HCT116 (cell line): Measurements from ENCODE around the gene HDAC7. TPM values are rescaled to one million over a fixed set of nuclear protein-coding genes. Genes with fewer than 3 reads are reported as not detected.

Source experiments
- ATAC-seq: fragments of 200-7000 bp; cut with Tn5 transposase; 2 replicates; pipeline ENCODE4 v1.9.1; 2020; ENCODE audit warnings: mild to moderate bottlenecking, moderate library complexity
- BruUV-seq: library from RNA; stranded (reverse); fragments of 400-500 nt; replicated peaks from 2 replicates; lab custom pipeline; 2021; lab: Mats Ljungman, UMichigan
- CTCF ChIA-PET: fragments of 300-600 bp; sonication (Branson Sonifier 250); formaldehyde crosslinking; loops from one replicate; lab custom pipeline; 2021; ENCODE audit warnings: antibody characterized with exemption; lab: Charles Lee
- POLR2A ChIA-PET: fragments of 300-600, 350-600 bp; sonication (Branson Sonifier 250); formaldehyde crosslinking; loops from one replicate; lab custom pipeline; 2021; ENCODE audit warnings: antibody characterized with exemption; lab: Charles Lee
- RAD21 ChIA-PET, 2 experiments: fragments of 300-600 bp; sonication (Branson Sonifier 250); formaldehyde crosslinking; loops; one replicate each; lab custom pipeline; 2023; ENCODE audit warnings: low total read pairs in 2 of 2; ENCODE audit not compliant: uncharacterized antibody in 2 of 2, unreplicated experiment in 2 of 2, low non-redundant PET in 1 of 2; lab: Charles Lee
- DNase-seq: peaks from one replicate; pipeline ENCODE4 v3.0.0-alpha.2; 2010; ENCODE audit warnings: low read depth, low spot score
- H2AFZ ChIP-seq: fragments of 200-600 bp; shearing (Covaris generic), sonication (generic); 2 replicates; pipeline ENCODE4 v1.6.1; 2017; ENCODE audit warnings: low read depth, mixed run types, mixed read lengths, antibody characterized with exemption, low read length; ENCODE audit not compliant: poor library complexity, severe bottlenecking
- H3K27ac ChIP-seq: 2 replicates; pipeline ENCODE4 v1.5.1; 2012; ENCODE audit warnings: low read depth, low read length
- H3K27me3 ChIP-seq: fragments of 200-600 bp; sonication (generic); 2 replicates; pipeline ENCODE4 v1.6.1; 2016; ENCODE audit warnings: mixed run types, low read length, mixed read lengths; ENCODE audit not compliant: insufficient read depth
- H3K36me3 ChIP-seq, 2 experiments: fragments of 200-500 bp in 1 of 2; fragments of 200-600 bp in 1 of 2; sonication (Bioruptor generic) in 1 of 2; sonication (generic) in 1 of 2; 2 replicates each; pipeline versions ENCODE4 v1.5.1 to v1.6.1; 2014 to 2016; ENCODE audit warnings: low read length in 2 of 2, inconsistent platforms in 1 of 2, mixed read lengths in 1 of 2, mixed run types in 1 of 2; ENCODE audit not compliant: insufficient read depth in 2 of 2, control insufficient read depth in 1 of 2
- H3K4me1 ChIP-seq, 2 experiments: fragments of 200-600 bp in 1 of 2; sonication (generic) in 1 of 2; 2 replicates each; pipeline versions ENCODE4 v1.5.1 to v1.6.1; 2012 to 2017; ENCODE audit warnings: low read length in 2 of 2, inconsistent platforms in 1 of 2, mild to moderate bottlenecking in 1 of 2, mixed read lengths in 1 of 2, mixed run types in 1 of 2, moderate library complexity in 1 of 2; ENCODE audit not compliant: insufficient read depth in 2 of 2, control insufficient read depth in 1 of 2
- H3K4me2 ChIP-seq: fragments of 200-600 bp; sonication (generic); 2 replicates; pipeline ENCODE4 v1.6.1; 2017; ENCODE audit warnings: mixed run types, low read length, mixed read lengths
- H3K4me3 ChIP-seq, 2 experiments: fragments of 200-600 bp in 1 of 2; sonication (generic) in 1 of 2; replicated peaks in 1 of 2; 2 replicates each; pipeline ENCODE4 v1.5.1; 2011 to 2016; ENCODE audit warnings: low read length in 2 of 2, control low read depth in 1 of 2, low read depth in 1 of 2, mild to moderate bottlenecking in 1 of 2, mixed read lengths in 1 of 2, mixed run types in 1 of 2
- H3K79me2 ChIP-seq: fragments of 200-600 bp; sonication (generic); 2 replicates; pipeline ENCODE4 v1.6.1; 2017; ENCODE audit warnings: mild to moderate bottlenecking, mixed run types, low read length, moderate library complexity, mixed read lengths; ENCODE audit not compliant: insufficient read depth
- H3K9ac ChIP-seq: fragments of 200-600 bp; sonication (generic); 2 replicates; pipeline ENCODE4 v1.6.1; 2016; ENCODE audit warnings: low read length, mixed read lengths
- H3K9me2 ChIP-seq: fragments of 200-600 bp; sonication (generic), shearing (Covaris generic); 2 replicates; pipeline ENCODE4 v1.6.1; 2017; ENCODE audit warnings: mixed run types, mild to moderate bottlenecking, moderate library complexity; ENCODE audit not compliant: insufficient read depth
- H3K9me3 ChIP-seq, 2 experiments: fragments of 200-500 bp in 1 of 2; fragments of 200-600 bp in 1 of 2; sonication (Bioruptor generic) in 1 of 2; sonication (generic) in 1 of 2; 2 replicates each; pipeline ENCODE4 v1.6.1; 2014 to 2017; ENCODE audit warnings: low read length in 2 of 2, mixed read lengths in 2 of 2, inconsistent platforms in 1 of 2, low read depth in 1 of 2, mild to moderate bottlenecking in 1 of 2, mixed run types in 1 of 2, moderate library complexity in 1 of 2; ENCODE audit not compliant: control insufficient read depth in 1 of 2, insufficient read depth in 1 of 2
- H4K20me1 ChIP-seq: fragments of 200-600 bp; sonication (generic), shearing (Covaris generic); 2 replicates; pipeline ENCODE4 v1.6.1; 2017; ENCODE audit warnings: mixed run types, mild to moderate bottlenecking, moderate library complexity; ENCODE audit not compliant: insufficient read depth
- ATF3 ChIP-seq: IDR thresholded peaks from 2 replicates; pipeline ENCODE4 v1.6.1; 2012
- ELF1 ChIP-seq: IDR thresholded peaks from 2 replicates; pipeline ENCODE4 v1.6.1; 2012; ENCODE audit warnings: low read depth, borderline replicate concordance
- EZH2 ChIP-seq: fragments of 200-600 bp; sonication (generic); IDR thresholded peaks from 2 replicates; pipeline ENCODE4 v1.6.1; 2017; ENCODE audit warnings: antibody characterized with exemption, mixed run types
- EZH2phosphoT487 ChIP-seq: fragments of 200-600 bp; IDR thresholded peaks from 2 replicates; pipeline ENCODE4 v1.6.1; 2018; ENCODE audit warnings: antibody characterized with exemption, borderline replicate concordance
- JUND ChIP-seq: IDR thresholded peaks from 2 replicates; pipeline ENCODE4 v1.6.1; 2012
- MAX ChIP-seq: IDR thresholded peaks from 2 replicates; pipeline ENCODE4 v1.6.1; 2012
- SIN3A ChIP-seq: IDR thresholded peaks from 2 replicates; pipeline ENCODE4 v1.6.1; 2012; ENCODE audit warnings: low read depth
- SRF ChIP-seq: IDR thresholded peaks from 2 replicates; pipeline ENCODE4 v1.6.1; 2012; ENCODE audit warnings: low read depth
- YY1 ChIP-seq: IDR thresholded peaks from 2 replicates; pipeline ENCODE4 v1.6.1; 2011; ENCODE audit warnings: low read length, low read depth, moderate library complexity, mild to moderate bottlenecking; ENCODE audit not compliant: insufficient replicate concordance; ENCODE audit errors: extremely low read depth
- ZFX ChIP-seq: fragments of 450-650 bp; IDR thresholded peaks from 2 replicates; pipeline ENCODE4 v1.6.1; 2017
- ZNF274 ChIP-seq: fragments of 200-500 bp; sonication (Bioruptor generic); IDR thresholded peaks from 2 replicates; pipeline ENCODE4 v1.6.1; 2014; ENCODE audit warnings: mild to moderate bottlenecking, low read depth, low read length, inconsistent platforms
- intact Hi-C: fragments of 100-400 bp; cut with micrococcal nuclease; formaldehyde crosslinking; loops from 2 replicates; pipeline ENCODE4 v1.10.0; 2022
- total RNA-seq: library from RNA; stranded (reverse); gene quantifications from one replicate; pipeline ENCODE4 v1.2.1, GENCODE V29; 2021; ENCODE audit not compliant: unreplicated experiment

The HDAC7 gene
- total RNA-seq, 1 experiment from 2014 or later: 38.1 TPM

DNA sequence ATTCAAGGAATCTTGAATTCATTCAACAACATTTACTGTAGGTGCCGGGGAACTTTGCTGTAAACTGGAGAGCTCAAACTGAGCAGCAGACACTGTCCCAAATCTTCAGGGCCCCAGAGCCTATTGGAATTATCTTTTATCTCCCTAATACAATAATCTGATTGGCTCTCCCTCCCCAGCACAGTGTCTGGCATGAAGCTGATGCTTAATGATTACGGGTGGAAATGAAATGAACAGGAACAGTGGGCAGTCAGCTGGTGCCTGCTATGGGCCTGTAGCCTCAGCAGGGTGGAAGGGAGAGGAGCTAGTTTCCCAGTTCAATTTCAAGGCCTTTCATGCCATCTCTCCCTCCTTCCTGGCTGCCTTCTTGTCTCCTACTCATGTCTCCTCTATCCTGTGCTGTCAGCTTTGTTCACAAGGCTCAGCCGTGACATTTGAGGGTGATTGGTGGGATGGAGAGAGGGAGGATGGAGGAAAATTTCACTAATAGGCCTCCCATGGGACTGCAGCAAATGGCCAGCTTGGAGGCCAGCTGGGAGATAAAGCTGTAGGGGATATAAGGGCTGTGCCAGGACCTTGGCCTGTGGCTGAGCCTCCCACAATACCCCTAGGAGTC lies 56.7 kb downstream of the HDAC7 start:
- no peak overlapping the region for H3K4me3 ChIP-seq
- CTCF ChIA-PET: interaction anchor here (0.7 to 1.3 kb wide), 2 partner anchors 19 to 20 kb away, joined by 3 read pairs; no protein-coding TSS in a partner anchor
- H3K79me2 ChIP-seq: no peaks in the 10 kb centered on the region
- no peak for ATAC-seq
- no peaks in the 10 kb centered on the region for H3K27me3 ChIP-seq
- H3K9me3 ChIP-seq: no peaks in the 10 kb centered on the region
- no TSS peak for BruUV-seq
- no peaks in the 10 kb centered on the region for H3K9me2 ChIP-seq
- TF ChIP-seq SIN3A: no peak
- no peak for TF ChIP-seq SRF
- TF ChIP-seq ELF1: no peak
- TF ChIP-seq EZH2phosphoT487: no peak
- TF ChIP-seq EZH2: no peak
- TF ChIP-seq ZNF274: no peak
- TF ChIP-seq JUND: no peak
- TF ChIP-seq YY1: no peak
- TF ChIP-seq MAX: no peak
- no peak for TF ChIP-seq ZFX
- TF ChIP-seq ATF3: no peak
- no peak overlapping the region for H3K9ac ChIP-seq
- POLR2A ChIA-PET: interaction anchor here (0.8 kb wide), 1 partner anchor 19 kb away, joined by 5 read pairs; no protein-coding TSS in a partner anchor
- DNase-seq: no peak
- RAD21 ChIA-PET: no interaction called here
- H3K27ac ChIP-seq: no peak overlapping the region
- intact Hi-C loops: no loop called here
- no peak overlapping the region for H2AFZ ChIP-seq
- no peaks in the 10 kb centered on the region for H4K20me1 ChIP-seq
- no peak overlapping the region for H3K4me2 ChIP-seq
- H3K4me1 ChIP-seq: peaks cover 12 to 26% of the 10 kb centered on the region in 2 experiments; a peak in 3 of 4 replicates
- no peaks in the 10 kb centered on the region for H3K36me3 ChIP-seq
